ENCODE results near the gene MEGF8. TPM values are rescaled to one million over a fixed set of nuclear protein-coding genes. Genes with fewer than 3 reads are reported as not detected.
A peak's percentile ranks its signal among the peaks of the same experiment; 100 is the strongest.

MEGF8 gene
- total RNA-seq, 2 donors from 2014 or later: 3.0 to 3.1 TPM

- H3K36me3 Mint-ChIP-seq (ENCODE audit: low read depth): no peaks in the 10 kb centered on the region
- peaks cover 3% of the 10 kb centered on the region for H3K27me3 Mint-ChIP-seq
- no peak overlapping the region for H3K27ac Mint-ChIP-seq
- no peaks in the 10 kb centered on the region for H3K4me1 Mint-ChIP-seq
- H3K9me3 Mint-ChIP-seq: no peaks in the 10 kb centered on the region
- ATAC-seq (replicated peaks): no peak
- H3K4me3 Mint-ChIP-seq: no peak overlapping the region
Observed at GRCh38 chr19:42375415-42376176, 50.2 kb downstream of the MEGF8 start.

GRCh38 chr19:42376177-42376555 lies 50.7 kb downstream of the MEGF8 start:
- Mint-ChIP-seq H3K36me3 (ENCODE audit: low read depth) (no peaks in the 10 kb centered on the region), H3K4me3 (no peak overlapping the region), H3K27me3 (peaks cover 3% of the 10 kb centered on the region), H3K9me3 (no peaks in the 10 kb centered on the region), H3K27ac (no peak overlapping the region), H3K4me1 (no peaks in the 10 kb centered on the region)
- no peak for ATAC-seq (replicated peaks)

GRCh38 chr19:42378225-42379215 lies 53.1 kb downstream of the MEGF8 start:
- Mint-ChIP-seq H3K27ac (no peak overlapping the region), H3K36me3 (ENCODE audit: low read depth) (no peaks in the 10 kb centered on the region), H3K4me1 (no peaks in the 10 kb centered on the region), H3K27me3 (peaks cover 16% of the 10 kb centered on the region), H3K9me3 (no peaks in the 10 kb centered on the region), H3K4me3 (no peak overlapping the region)
- no peak for ATAC-seq (replicated peaks)

GRCh38 chr19:42380155-42380554 lies 54.7 kb downstream of the MEGF8 start:
- no peak for ATAC-seq (replicated peaks)
- Mint-ChIP-seq H3K9me3 (no peaks in the 10 kb centered on the region), H3K27me3 (peaks cover 16% of the 10 kb centered on the region), H3K27ac (no peak overlapping the region), H3K4me3 (no peak overlapping the region), H3K36me3 (ENCODE audit: low read depth) (no peaks in the 10 kb centered on the region), H3K4me1 (no peaks in the 10 kb centered on the region)

- Mint-ChIP-seq H3K9me3 (no peaks in the 10 kb centered on the region), H3K36me3 (ENCODE audit: low read depth) (no peaks in the 10 kb centered on the region), H3K27me3 (peaks cover 28% of the 10 kb centered on the region), H3K4me3 (peak overlapping the region; percentile 69), H3K27ac (no peak overlapping the region), H3K4me1 (peaks cover 6% of the 10 kb centered on the region)
- peak; percentile 95 for ATAC-seq (replicated peaks)
Observed at GRCh38 chr19:42386974-42387707, 61.7 kb downstream of the MEGF8 start.

- H3K9me3 Mint-ChIP-seq: no peaks in the 10 kb centered on the region
- peaks cover 20% of the 10 kb centered on the region for H3K27me3 Mint-ChIP-seq
- no peak overlapping the region for H3K27ac Mint-ChIP-seq
- H3K4me1 Mint-ChIP-seq: peaks cover 6% of the 10 kb centered on the region
- no peaks in the 10 kb centered on the region for H3K36me3 Mint-ChIP-seq (ENCODE audit: low read depth)
- ATAC-seq (replicated peaks): no peak
- H3K4me3 Mint-ChIP-seq: no peak overlapping the region
Observed at GRCh38 chr19:42388851-42389489, 63.5 kb downstream of the MEGF8 start.

- H3K27me3 Mint-ChIP-seq: peaks cover 20% of the 10 kb centered on the region
- no peak within 1 kb of the TSS for H3K27ac Mint-ChIP-seq
- no peaks in the 10 kb centered on the region for H3K9me3 Mint-ChIP-seq
- H3K4me1 Mint-ChIP-seq: peaks cover 8% of the 10 kb centered on the region
- ATAC-seq (replicated peaks): no peak
- no peak within 1 kb of the TSS for H3K4me3 Mint-ChIP-seq
- H3K36me3 Mint-ChIP-seq (ENCODE audit: low read depth): no peaks in the 10 kb centered on the region
Observed at GRCh38 chr19:42389899-42390298, 64.5 kb downstream of the MEGF8 start, which contains the start of gene CNFN. TSS of gene CNFN (minus strand) at chr19:42390297. CDS start at chr19:42389037, 1,260 bp downstream.

GRCh38 chr19:42392165-42392564 lies 66.7 kb downstream of the MEGF8 start:
- no peak overlapping the region for H3K27ac Mint-ChIP-seq
- no peaks in the 10 kb centered on the region for H3K9me3 Mint-ChIP-seq
- H3K36me3 Mint-ChIP-seq (ENCODE audit: low read depth): no peaks in the 10 kb centered on the region
- ATAC-seq (replicated peaks): no peak
- H3K4me1 Mint-ChIP-seq: peaks cover 16% of the 10 kb centered on the region
- peaks cover 15% of the 10 kb centered on the region for H3K27me3 Mint-ChIP-seq
- no peak overlapping the region for H3K4me3 Mint-ChIP-seq

- no peaks in the 10 kb centered on the region for H3K36me3 Mint-ChIP-seq (ENCODE audit: low read depth)
- peaks cover 25% of the 10 kb centered on the region for H3K4me1 Mint-ChIP-seq
- H3K4me3 Mint-ChIP-seq: no peak overlapping the region
- H3K27ac Mint-ChIP-seq: no peak overlapping the region
- peaks cover 8% of the 10 kb centered on the region for H3K27me3 Mint-ChIP-seq
- ATAC-seq (replicated peaks): no peak
- H3K9me3 Mint-ChIP-seq: no peaks in the 10 kb centered on the region
Observed at GRCh38 chr19:42394751-42395150, 69.3 kb downstream of the MEGF8 start.

GRCh38 chr19:42396381-42397262 lies 71.2 kb downstream of the MEGF8 start:
- Mint-ChIP-seq H3K4me1 (peaks cover 33% of the 10 kb centered on the region), H3K36me3 (ENCODE audit: low read depth) (peaks cover 4% of the 10 kb centered on the region), H3K27ac (peak overlapping the region; percentile 98), H3K27me3 (no peaks in the 10 kb centered on the region), H3K9me3 (no peaks in the 10 kb centered on the region), H3K4me3 (peak overlapping the region; percentile 91)
- ATAC-seq (replicated peaks): peak; percentile 99

- ATAC-seq (replicated peaks): peak; percentile 15
- H3K36me3 Mint-ChIP-seq (ENCODE audit: low read depth): peaks cover 4% of the 10 kb centered on the region
- no peaks in the 10 kb centered on the region for H3K9me3 Mint-ChIP-seq
- H3K4me3 Mint-ChIP-seq: peak overlapping the region; percentile 91
- no peaks in the 10 kb centered on the region for H3K27me3 Mint-ChIP-seq
- peaks cover 33% of the 10 kb centered on the region for H3K4me1 Mint-ChIP-seq
- peak overlapping the region; percentile 98 for H3K27ac Mint-ChIP-seq
Observed at GRCh38 chr19:42397263-42398166, 72.1 kb downstream of the MEGF8 start.

GRCh38 chr19:42400404-42400803 lies 75.0 kb downstream of the MEGF8 start:
- Mint-ChIP-seq H3K27me3 (no peaks in the 10 kb centered on the region), H3K27ac (no peak overlapping the region), H3K36me3 (ENCODE audit: low read depth) (peaks cover 8% of the 10 kb centered on the region), H3K4me1 (peaks cover 28% of the 10 kb centered on the region), H3K4me3 (peak overlapping the region; percentile 73), H3K9me3 (no peaks in the 10 kb centered on the region)
- ATAC-seq (replicated peaks): no peak
